CD4-positive, alpha-beta T cell treated with Interleukin-1 beta for 1 hour (primary cell): ENCODE data around the gene ETV3L.

Experiments
- DNase-seq, 2 donors: peaks; one replicate each; pipeline ENCODE4 v3.0.0-alpha.2; 2020 to 2022

The ETV3L gene

GRCh38 chr1:157131281-157131680 is 31.7 kb upstream of the ETV3L start:
- DNase-seq, result no peak

- DNase-seq, result no peak
These were observed 25.2 kb upstream of the ETV3L start for GRCh38 chr1:157124855-157125254.

GRCh38 chr1:157119448-157119847 is 19.8 kb upstream of the ETV3L start:
- no peak for DNase-seq

- no peak for DNase-seq
These were observed 19.4 kb upstream of the ETV3L start for GRCh38 chr1:157119008-157119407.

- DNase-seq, result peak in 1 of 2 donors; percentile 3
These were observed 18.0 kb upstream of the ETV3L start for GRCh38 chr1:157117527-157118057.

GRCh38 chr1:157116737-157117103 is 17.1 kb upstream of the ETV3L start:
- no peak for DNase-seq

- no peak for DNase-seq
These were observed 16.5 kb upstream of the ETV3L start for GRCh38 chr1:157115851-157116736.

- DNase-seq, result no peak
These were observed 15.8 kb upstream of the ETV3L start for GRCh38 chr1:157115429-157115838.

GRCh38 chr1:157114183-157115121 is 14.8 kb upstream of the ETV3L start:
- no peak for DNase-seq

- DNase-seq, result no peak
These were observed 14.0 kb upstream of the ETV3L start for GRCh38 chr1:157113631-157114030.

GRCh38 chr1:157113106-157113505 is 13.5 kb upstream of the ETV3L start:
- DNase-seq, result peak in 1 of 2 donors; percentile 24

GRCh38 chr1:157112186-157112867 is 12.7 kb upstream of the ETV3L start:
- DNase-seq, result no peak

- DNase-seq, result no peak
These were observed 12.0 kb upstream of the ETV3L start for GRCh38 chr1:157111396-157112165.

- no peak for DNase-seq
These were observed 11.1 kb upstream of the ETV3L start for GRCh38 chr1:157110686-157111085.

- no peak for DNase-seq
These were observed 10.4 kb upstream of the ETV3L start for GRCh38 chr1:157110003-157110402.

GRCh38 chr1:157108448-157108847 is 8.8 kb upstream of the ETV3L start:
- no peak for DNase-seq

GRCh38 chr1:157107702-157108101 is 8.1 kb upstream of the ETV3L start:
- DNase-seq, result no peak

- DNase-seq, result no peak
These were observed 7.2 kb upstream of the ETV3L start for GRCh38 chr1:157106813-157107189.

- DNase-seq, result peak; percentile 21 to 80
These were observed 6.6 kb upstream of the ETV3L start for GRCh38 chr1:157105988-157106812.

GRCh38 chr1:157105298-157105987 is 5.8 kb upstream of the ETV3L start:
- DNase-seq, result no peak
